ENCODE data around the gene LRFN2. TPM values are rescaled to one million over a fixed set of nuclear protein-coding genes. Genes with fewer than 3 reads are reported as not detected.

LRFN2 gene
- total RNA-seq, 4 donors from 2014 or later: 0.83 TPM; not detected in 3

- H3K4me3 ChIP-seq: no peak overlapping the region
- H3K36me3 ChIP-seq: no peaks in the 10 kb centered on the region
- H3K4me1 ChIP-seq: no peaks in the 10 kb centered on the region
- H3K27me3 ChIP-seq: no peaks in the 10 kb centered on the region
- no peak overlapping the region for H3K27ac ChIP-seq
- no peak for DNase-seq
- no peaks in the 10 kb centered on the region for H3K9me3 ChIP-seq
- TF ChIP-seq CTCF (IDR thresholded peaks at IDR 0.05): no peak
- no peak for TF ChIP-seq POLR2A (IDR thresholded peaks at IDR 0.05)
These were observed 199.3 kb downstream of the LRFN2 start for GRCh38 chr6:40387871-40388264.

GRCh38 chr6:40387127-40387870 lies 199.9 kb downstream of the LRFN2 start:
- TF ChIP-seq CTCF (IDR thresholded peaks at IDR 0.05) (no peak), POLR2A (IDR thresholded peaks at IDR 0.05) (no peak)
- no peak for DNase-seq
- Histone ChIP-seq H3K27ac (no peak overlapping the region), H3K4me1 (no peaks in the 10 kb centered on the region), H3K27me3 (no peaks in the 10 kb centered on the region), H3K36me3 (no peaks in the 10 kb centered on the region), H3K9me3 (no peaks in the 10 kb centered on the region), H3K4me3 (no peak overlapping the region)

GRCh38 chr6:40386200-40386599 lies 201.0 kb downstream of the LRFN2 start:
- H3K27me3 ChIP-seq: no peaks in the 10 kb centered on the region
- TF ChIP-seq CTCF (IDR thresholded peaks at IDR 0.05): no peak
- TF ChIP-seq POLR2A (IDR thresholded peaks at IDR 0.05): no peak
- no peaks in the 10 kb centered on the region for H3K4me1 ChIP-seq
- H3K27ac ChIP-seq: no peak overlapping the region
- H3K9me3 ChIP-seq: no peaks in the 10 kb centered on the region
- H3K4me3 ChIP-seq: no peak overlapping the region
- no peaks in the 10 kb centered on the region for H3K36me3 ChIP-seq
- no peak for DNase-seq

- Histone ChIP-seq H3K27ac (no peak overlapping the region), H3K36me3 (no peaks in the 10 kb centered on the region), H3K4me1 (no peaks in the 10 kb centered on the region), H3K4me3 (no peak overlapping the region), H3K27me3 (no peaks in the 10 kb centered on the region), H3K9me3 (no peaks in the 10 kb centered on the region)
- DNase-seq: no peak
- no peak for TF ChIP-seq POLR2A (IDR thresholded peaks at IDR 0.05)
- TF ChIP-seq CTCF (IDR thresholded peaks at IDR 0.05): no peak
These were observed 203.6 kb downstream of the LRFN2 start for GRCh38 chr6:40383348-40384115.

GRCh38 chr6:40380271-40380670 lies 206.9 kb downstream of the LRFN2 start:
- no peak for DNase-seq
- Histone ChIP-seq H3K27me3 (no peaks in the 10 kb centered on the region), H3K4me1 (no peaks in the 10 kb centered on the region), H3K9me3 (no peaks in the 10 kb centered on the region), H3K27ac (no peak overlapping the region), H3K36me3 (no peaks in the 10 kb centered on the region), H3K4me3 (no peak overlapping the region)
- TF ChIP-seq POLR2A (IDR thresholded peaks at IDR 0.05) (no peak), CTCF (IDR thresholded peaks at IDR 0.05) (no peak)
